ENCODE data around the gene POU2AF2. TPM values are rescaled to one million over a fixed set of nuclear protein-coding genes. Genes with fewer than 3 reads are reported as not detected.

The POU2AF2 gene
- total and polyA plus RNA-seq, 2 of the 8 experiments (the other 6 are each of a cell fraction or from before 2014, with no cell fraction given) = not detected

GRCh38 chr11:111301004-111301841 lies 55.7 kb downstream of the POU2AF2 start:
- Histone ChIP-seq H4K20me1 (replicated peaks in 1 of 2; ENCODE audit: control insufficient read depth in 1 of 2, insufficient read depth in 2 of 2, low read length in 2 of 2) (no peaks in the 10 kb centered on the region), H3K23me2 (ENCODE audit: low read depth, low read length) (peaks cover 17% of the 10 kb centered on the region; the same call in 1 of the 2 replicates), H3K23ac (ENCODE audit: insufficient read length) (no peak overlapping the region), H2BK120ac (replicated peaks; ENCODE audit: low read depth, low read length) (no peak overlapping the region), H3K56ac (replicated peaks; ENCODE audit: insufficient read length, low read depth, low read length) (no peak overlapping the region), H3K4me1 (replicated peaks in 1 of 4; ENCODE audit: control insufficient read depth in 3 of 4, insufficient read depth in 4 of 4, low read length in 3 of 4) (peaks cover 1 to 9% (median 6%) of the 10 kb centered on the region in 4 experiments; a peak in 6 of 7 replicates), H3K9me3 (ENCODE audit: insufficient read depth in 2 of 2, low read depth in 1 of 2, low read length in 1 of 2) (no peaks in the 10 kb centered on the region), H2AFZ (ENCODE audit: low read length) (no peak overlapping the region), H2BK20ac (ENCODE audit: low read length) (no peak overlapping the region), H3K18ac (ENCODE audit: extremely low read depth, low read length) (no peak overlapping the region), H3K36me3 (ENCODE audit: control insufficient read depth in 2 of 4, insufficient read depth in 4 of 4, low read length in 3 of 4) (no peaks in the 10 kb centered on the region), H3K4ac (replicated peaks; ENCODE audit: insufficient read length, low read depth, low read length) (no peak overlapping the region), H3K4me3 (ENCODE audit: extremely low read depth in 1 of 4, insufficient read depth in 2 of 4, low read depth in 3 of 4, low read length in 4 of 4) (no peak overlapping the region), H3K9ac (replicated peaks in 1 of 4; ENCODE audit: extremely low read depth in 1 of 4, low read depth in 3 of 4, low read length in 3 of 4) (no peak overlapping the region), H3K27ac (ENCODE audit: low read depth, low read length) (no peak overlapping the region), H3K14ac (ENCODE audit: insufficient read length) (no peak overlapping the region), H2BK5ac (ENCODE audit: low read depth, low read length) (no peak overlapping the region), H3K4me2 (ENCODE audit: insufficient read depth in 1 of 2, low read depth in 2 of 2, low read length in 2 of 2) (no peak overlapping the region), H2AK5ac (ENCODE audit: low read depth, low read length) (no peak overlapping the region), H3K79me1 (ENCODE audit: low read depth, low read length) (no peaks in the 10 kb centered on the region), H4K8ac (ENCODE audit: extremely low read depth, insufficient read depth, low read length) (no peak overlapping the region), H2BK15ac (ENCODE audit: low read length) (no peak overlapping the region), H3K79me2 (ENCODE audit: control insufficient read depth in 1 of 2, insufficient read depth in 2 of 2, low read length in 2 of 2) (no peaks in the 10 kb centered on the region), H2BK12ac (ENCODE audit: low read depth, low read length) (no peak overlapping the region), H4K91ac (replicated peaks; ENCODE audit: insufficient read length, low read length) (no peak overlapping the region), H3K27me3 (replicated peaks in 1 of 4; ENCODE audit: control insufficient read depth in 3 of 4, extremely low read depth in 1 of 4, insufficient read depth in 3 of 4, low read length in 3 of 4) (peaks cover 0 to 33% (median 16%) of the 10 kb centered on the region in 4 experiments; a peak in 5 of 7 replicates), H4K5ac (ENCODE audit: insufficient read length, low read depth, low read length) (no peak overlapping the region)
- ChIA-PET CTCF (ENCODE audit: partially characterized antibody) (interaction anchor here (0.6 to 3.6 kb wide), 4 partner anchors 18 to 252 kb away, joined by 3 to 16 read pairs (median 3); no protein-coding TSS in a partner anchor), POLR2A (ENCODE audit: partially characterized antibody) (interaction anchor here (1.1 kb wide), 1 partner anchor 161 kb away, joined by 3 read pairs; no protein-coding TSS in a partner anchor)
- DNase-seq (ENCODE audit: low read depth in 1 of 2, low spot score in 2 of 2) (no peak), FAIRE-seq (no peak)
- TF ChIP-seq SUZ12 (IDR thresholded peaks at IDR 0.05; ENCODE audit: low read length) = no peak
- TF ChIP-seq YY1 (IDR thresholded peaks at IDR 0.05; ENCODE audit: low read depth, low read length) = no peak
- no peak for TF ChIP-seq SRF (IDR thresholded peaks at IDR 0.05; ENCODE audit: low read depth, low read length)
- no peak for TF ChIP-seq ATF3 (IDR thresholded peaks at IDR 0.05; ENCODE audit: insufficient read depth, low read depth, low read length)
- TF ChIP-seq RFX5 (IDR thresholded peaks at IDR 0.05; ENCODE audit: borderline replicate concordance, low read depth, low read length) = no peak
- WGBS, 2 experiments (ENCODE audit: extremely low coverage in 1 of 2, insufficient coverage in 1 of 2, insufficient read length in 1 of 2, insufficient replicate concordance in 2 of 2, low coverage in 1 of 2, low lambda C conversion rate in 2 of 2, missing lambda C conversion rate in 1 of 2) = 92% methylated on average over 5 of the region's 5 CpGs; no CpG with 5 or more reads in 1 of the 2 experiments

Data from H1 (cell line).